ENCODE measurements around the gene FNBP1L. TPM values are rescaled to one million over a fixed set of nuclear protein-coding genes. Genes with fewer than 3 reads are reported as not detected.

The FNBP1L gene
- total RNA-seq, 6 experiments from 2014 or later = 9.0 to 15.6 (median 12.1) TPM

- Histone ChIP-seq H3K36me3 (peaks cover 0 to 22% (median 7%) of the 10 kb centered on the region in 4 donors), H3K4me3 (no peak overlapping the region), H3K9me3 (no peaks in the 10 kb centered on the region), H3K27me3 (no peaks in the 10 kb centered on the region), H3K27ac (no peak overlapping the region), H3K4me1 (peaks cover 0 to 7% (median 0%) of the 10 kb centered on the region in 4 donors)
- intact Hi-C loops (cut with DNase I) = no loop called here
- ATAC-seq (no peak), DNase-seq (no peak)
- 100% methylated on average over 2 of the region's 2 CpGs for WGBS (ENCODE audit: insufficient coverage, low coverage, low lambda C conversion rate, missing lambda C conversion rate)
- TF ChIP-seq POLR2A (IDR thresholded peaks at IDR 0.05) = no peak
- no peak for TF ChIP-seq CTCF (IDR thresholded peaks at IDR 0.05)
These were observed 128.8 kb downstream of the FNBP1L start for GRCh38 chr1:93576746-93577145.

GRCh38 chr1:93577536-93578432, 129.9 kb downstream of the FNBP1L start:
- Histone ChIP-seq H3K27ac (no peak overlapping the region), H3K4me1 (peaks cover 0 to 7% (median 0%) of the 10 kb centered on the region in 4 donors), H3K27me3 (no peaks in the 10 kb centered on the region), H3K9me3 (no peaks in the 10 kb centered on the region), H3K4me3 (no peak overlapping the region), H3K36me3 (peaks cover 0 to 23% (median 8%) of the 10 kb centered on the region in 4 donors)
- ATAC-seq (no peak), DNase-seq (no peak)
- intact Hi-C loops (cut with DNase I) = no loop called here
- WGBS (ENCODE audit: insufficient coverage, low coverage, low lambda C conversion rate, missing lambda C conversion rate) = 89% methylated on average over 7 of the region's 18 CpGs
- TF ChIP-seq POLR2A (IDR thresholded peaks at IDR 0.05) (no peak), CTCF (IDR thresholded peaks at IDR 0.05) (no peak)

- Histone ChIP-seq H3K27me3 (no peaks in the 10 kb centered on the region), H3K4me1 (peaks cover 0 to 7% (median 0%) of the 10 kb centered on the region in 4 donors), H3K9me3 (no peaks in the 10 kb centered on the region), H3K4me3 (no peak overlapping the region), H3K27ac (no peak overlapping the region), H3K36me3 (peaks cover 0 to 22% (median 8%) of the 10 kb centered on the region in 4 donors)
- 100% methylated on average over 3 of the region's 6 CpGs for WGBS (ENCODE audit: insufficient coverage, low coverage, low lambda C conversion rate, missing lambda C conversion rate)
- ATAC-seq (no peak), DNase-seq (no peak)
- intact Hi-C loops (cut with DNase I) = no loop called here
- no peak for TF ChIP-seq CTCF (IDR thresholded peaks at IDR 0.05)
- TF ChIP-seq POLR2A (IDR thresholded peaks at IDR 0.05) = no peak
These were observed 130.5 kb downstream of the FNBP1L start for GRCh38 chr1:93578433-93578830.

GRCh38 chr1:93578911-93579825, 131.2 kb downstream of the FNBP1L start:
- WGBS (ENCODE audit: insufficient coverage, low coverage, low lambda C conversion rate, missing lambda C conversion rate) = 98% methylated on average over 8 of the region's 11 CpGs
- H3K4me1 ChIP-seq = peaks cover 0 to 11% (median 2%) of the 10 kb centered on the region in 4 donors
- DNase-seq = no peak
- ATAC-seq = no peak
- H3K9me3 ChIP-seq = no peaks in the 10 kb centered on the region
- TF ChIP-seq POLR2A (IDR thresholded peaks at IDR 0.05) (no peak), CTCF (IDR thresholded peaks at IDR 0.05) (no peak)
- H3K4me3 ChIP-seq = no peak overlapping the region
- H3K27me3 ChIP-seq = no peaks in the 10 kb centered on the region
- no peak overlapping the region for H3K27ac ChIP-seq
- intact Hi-C loops (cut with DNase I) = no loop called here
- peaks cover 0 to 22% (median 8%) of the 10 kb centered on the region in 4 donors for H3K36me3 ChIP-seq

Data from right lobe of liver (tissue), 6 donors.